ENCODE data around the gene MS4A4E.
A peak's percentile ranks its signal among the peaks of the same experiment; 100 is the strongest.

Gene MS4A4E

GRCh38 chr11:60252213-60253108, 9.5 kb upstream of the MS4A4E start:
- Histone ChIP-seq H3K27me3 (ENCODE audit: low read depth) (no peaks in the 10 kb centered on the region), H3K4me1 (peaks cover 3% of the 10 kb centered on the region; the same call in 1 of the 2 replicates), H3K36me3 (replicated peaks) (no peaks in the 10 kb centered on the region), H3K4me3 (no peak overlapping the region), H3K9me3 (0 out of 2 replicates have a peak, but pooled peaks cover 2% of the 10 kb centered on the region)
- DNase-seq (ENCODE audit: low spot score in 2 of 2): no peak
- in situ Hi-C loops (cut with MboI; ENCODE audit: low sequenced_read_pairs): loop anchor here (10.0 kb wide), 1 partner anchor 428 kb away; no protein-coding TSS in a partner anchor

- DNase-seq (ENCODE audit: low spot score in 2 of 2): peak; percentile 72 to 74
- Histone ChIP-seq H3K4me1 (peaks cover 3% of the 10 kb centered on the region; the same call in 1 of the 2 replicates), H3K27me3 (ENCODE audit: low read depth) (no peaks in the 10 kb centered on the region), H3K4me3 (no peak overlapping the region), H3K36me3 (replicated peaks) (no peaks in the 10 kb centered on the region), H3K9me3 (0 out of 2 replicates have a peak, but pooled peaks cover 2% of the 10 kb centered on the region)
- in situ Hi-C loops (cut with MboI; ENCODE audit: low sequenced_read_pairs): loop anchor here (10.0 kb wide), 1 partner anchor 427 kb away; no protein-coding TSS in a partner anchor
Observed at GRCh38 chr11:60251485-60252212, 8.7 kb upstream of the MS4A4E start.

- no peak overlapping the region for H3K4me3 ChIP-seq
- no peaks in the 10 kb centered on the region for H3K36me3 ChIP-seq (replicated peaks)
- H3K9me3 ChIP-seq: no peaks in the 10 kb centered on the region
- H3K27me3 ChIP-seq (ENCODE audit: low read depth): peaks cover 5% of the 10 kb centered on the region
- no peak for DNase-seq (ENCODE audit: low spot score in 2 of 2)
- in situ Hi-C loops (cut with MboI; ENCODE audit: low sequenced_read_pairs): no loop called here
- no peaks in the 10 kb centered on the region for H3K4me1 ChIP-seq
Observed at GRCh38 chr11:60241786-60242185, 1.2 kb downstream of the MS4A4E start.

GRCh38 chr11:60240662-60241061, 2.3 kb downstream of the MS4A4E start:
- no peaks in the 10 kb centered on the region for H3K36me3 ChIP-seq (replicated peaks)
- H3K4me1 ChIP-seq: no peaks in the 10 kb centered on the region
- no peak overlapping the region for H3K4me3 ChIP-seq
- no peaks in the 10 kb centered on the region for H3K9me3 ChIP-seq
- no peak for DNase-seq (ENCODE audit: low spot score in 2 of 2)
- peaks cover 5% of the 10 kb centered on the region for H3K27me3 ChIP-seq (ENCODE audit: low read depth)
- in situ Hi-C loops (cut with MboI; ENCODE audit: low sequenced_read_pairs): no loop called here

GRCh38 chr11:60235321-60235720, 7.6 kb downstream of the MS4A4E start:
- no peaks in the 10 kb centered on the region for H3K36me3 ChIP-seq (replicated peaks)
- peaks cover 2% of the 10 kb centered on the region for H3K27me3 ChIP-seq (ENCODE audit: low read depth)
- no peaks in the 10 kb centered on the region for H3K4me1 ChIP-seq
- DNase-seq (ENCODE audit: low spot score in 2 of 2): no peak
- no peaks in the 10 kb centered on the region for H3K9me3 ChIP-seq
- in situ Hi-C loops (cut with MboI; ENCODE audit: low sequenced_read_pairs): no loop called here
- no peak overlapping the region for H3K4me3 ChIP-seq

- Histone ChIP-seq H3K4me1 (no peaks in the 10 kb centered on the region), H3K36me3 (replicated peaks) (no peaks in the 10 kb centered on the region), H3K27me3 (ENCODE audit: low read depth) (no peaks in the 10 kb centered on the region), H3K4me3 (no peak overlapping the region), H3K9me3 (no peaks in the 10 kb centered on the region)
- in situ Hi-C loops (cut with MboI; ENCODE audit: low sequenced_read_pairs): no loop called here
- DNase-seq (ENCODE audit: low spot score in 2 of 2): no peak
Observed at GRCh38 chr11:60230681-60231080, 12.3 kb downstream of the MS4A4E start.

- no peaks in the 10 kb centered on the region for H3K36me3 ChIP-seq (replicated peaks)
- H3K27me3 ChIP-seq (ENCODE audit: low read depth): no peaks in the 10 kb centered on the region
- in situ Hi-C loops (cut with MboI; ENCODE audit: low sequenced_read_pairs): no loop called here
- no peaks in the 10 kb centered on the region for H3K9me3 ChIP-seq
- DNase-seq (ENCODE audit: low spot score in 2 of 2): no peak
- H3K4me1 ChIP-seq: no peaks in the 10 kb centered on the region
- H3K4me3 ChIP-seq: no peak overlapping the region
Observed at GRCh38 chr11:60222141-60222540, 20.8 kb downstream of the MS4A4E start.

GRCh38 chr11:60221692-60222091, 21.2 kb downstream of the MS4A4E start:
- Histone ChIP-seq H3K27me3 (ENCODE audit: low read depth) (no peaks in the 10 kb centered on the region), H3K36me3 (replicated peaks) (no peaks in the 10 kb centered on the region), H3K4me3 (no peak overlapping the region), H3K9me3 (no peaks in the 10 kb centered on the region), H3K4me1 (no peaks in the 10 kb centered on the region)
- in situ Hi-C loops (cut with MboI; ENCODE audit: low sequenced_read_pairs): no loop called here
- DNase-seq (ENCODE audit: low spot score in 2 of 2): no peak

- Histone ChIP-seq H3K27me3 (ENCODE audit: low read depth) (no peaks in the 10 kb centered on the region), H3K4me3 (no peak overlapping the region), H3K4me1 (no peaks in the 10 kb centered on the region), H3K36me3 (replicated peaks) (no peaks in the 10 kb centered on the region), H3K9me3 (no peaks in the 10 kb centered on the region)
- no peak for DNase-seq (ENCODE audit: low spot score in 2 of 2)
- in situ Hi-C loops (cut with MboI; ENCODE audit: low sequenced_read_pairs): no loop called here
Observed at GRCh38 chr11:60221181-60221580, 21.8 kb downstream of the MS4A4E start.

- Histone ChIP-seq H3K36me3 (replicated peaks) (no peaks in the 10 kb centered on the region), H3K4me1 (peaks cover under 1% of the 10 kb centered on the region; the same call in 1 of the 2 replicates), H3K4me3 (no peak overlapping the region), H3K9me3 (no peaks in the 10 kb centered on the region), H3K27me3 (ENCODE audit: low read depth) (no peaks in the 10 kb centered on the region)
- no peak for DNase-seq (ENCODE audit: low spot score in 2 of 2)
- in situ Hi-C loops (cut with MboI; ENCODE audit: low sequenced_read_pairs): no loop called here
Observed at GRCh38 chr11:60214386-60214785, 28.6 kb downstream of the MS4A4E start.

GRCh38 chr11:60211206-60211605, 31.7 kb downstream of the MS4A4E start:
- H3K4me1 ChIP-seq: peaks cover 6% of the 10 kb centered on the region
- no peak for DNase-seq (ENCODE audit: low spot score in 2 of 2)
- in situ Hi-C loops (cut with MboI; ENCODE audit: low sequenced_read_pairs): no loop called here
- no peaks in the 10 kb centered on the region for H3K9me3 ChIP-seq
- no peaks in the 10 kb centered on the region for H3K36me3 ChIP-seq (replicated peaks)
- H3K4me3 ChIP-seq: no peak overlapping the region
- H3K27me3 ChIP-seq (ENCODE audit: low read depth): no peaks in the 10 kb centered on the region

- H3K36me3 ChIP-seq (replicated peaks): no peaks in the 10 kb centered on the region
- no peaks in the 10 kb centered on the region; the same call in 1 of the 2 replicates for H3K27me3 ChIP-seq (ENCODE audit: low read depth)
- in situ Hi-C loops (cut with MboI; ENCODE audit: low sequenced_read_pairs): no loop called here
- no peak overlapping the region for H3K4me3 ChIP-seq
- no peak for DNase-seq (ENCODE audit: low spot score in 2 of 2)
- H3K4me1 ChIP-seq: peaks cover 6% of the 10 kb centered on the region
- H3K9me3 ChIP-seq: no peaks in the 10 kb centered on the region
Observed at GRCh38 chr11:60209977-60210376, 33.0 kb downstream of the MS4A4E start.

GRCh38 chr11:60208951-60209350, 34.0 kb downstream of the MS4A4E start:
- H3K27me3 ChIP-seq (ENCODE audit: low read depth): no peaks in the 10 kb centered on the region; the same call in 1 of the 2 replicates
- DNase-seq (ENCODE audit: low spot score in 2 of 2): peak; percentile 59 to 70
- H3K4me3 ChIP-seq: no peak overlapping the region
- in situ Hi-C loops (cut with MboI; ENCODE audit: low sequenced_read_pairs): no loop called here
- H3K36me3 ChIP-seq (replicated peaks): no peaks in the 10 kb centered on the region
- H3K9me3 ChIP-seq: no peaks in the 10 kb centered on the region
- H3K4me1 ChIP-seq: peaks cover 6% of the 10 kb centered on the region

All from HAP-1 (cell line).